Activated T-helper 17 cell treated with anti-CD3 and anti-CD28 coated beads, Interleukin-2, amount 50 U/mL, for 72 hours (primary cell): ENCODE data around the gene INPP5A. TPM values are rescaled to one million over a fixed set of nuclear protein-coding genes. Genes with fewer than 3 reads are reported as not detected.

ENCODE experiments used
- ATAC-seq: fragments of 150-1000 bp; cut with Tn5 transposase; replicated peaks from 2 replicates; pipeline ENCODE4 v1.10.0; 2021; ENCODE audit warnings: mild to moderate bottlenecking, moderate library complexity
- H3K27ac Mint-ChIP-seq: one replicate; pipeline ENCODE4 v1.8.0; 2022; ENCODE audit warnings: mixed read lengths
- H3K27me3 Mint-ChIP-seq: one replicate; pipeline ENCODE4 v1.8.0; 2022; ENCODE audit warnings: mixed read lengths
- H3K36me3 Mint-ChIP-seq: one replicate; pipeline ENCODE4 v1.8.0; 2022; ENCODE audit warnings: low read depth, mild to moderate bottlenecking, mixed read lengths
- H3K4me1 Mint-ChIP-seq: one replicate; pipeline ENCODE4 v1.8.0; 2022; ENCODE audit warnings: mixed read lengths
- H3K4me3 Mint-ChIP-seq: one replicate; pipeline ENCODE4 v1.8.0; 2022; ENCODE audit warnings: mild to moderate bottlenecking, mixed read lengths
- H3K9me3 Mint-ChIP-seq: one replicate; pipeline ENCODE4 v1.8.0; 2022; ENCODE audit warnings: mixed read lengths
- total RNA-seq, 2 donors: library from RNA; stranded (reverse); gene quantifications; one replicate each; pipeline ENCODE4 v1.2.3, GENCODE V29; 2022

Gene INPP5A
- total RNA-seq, 2 donors from 2014 or later: 4.3 to 5.6 TPM

DNA sequence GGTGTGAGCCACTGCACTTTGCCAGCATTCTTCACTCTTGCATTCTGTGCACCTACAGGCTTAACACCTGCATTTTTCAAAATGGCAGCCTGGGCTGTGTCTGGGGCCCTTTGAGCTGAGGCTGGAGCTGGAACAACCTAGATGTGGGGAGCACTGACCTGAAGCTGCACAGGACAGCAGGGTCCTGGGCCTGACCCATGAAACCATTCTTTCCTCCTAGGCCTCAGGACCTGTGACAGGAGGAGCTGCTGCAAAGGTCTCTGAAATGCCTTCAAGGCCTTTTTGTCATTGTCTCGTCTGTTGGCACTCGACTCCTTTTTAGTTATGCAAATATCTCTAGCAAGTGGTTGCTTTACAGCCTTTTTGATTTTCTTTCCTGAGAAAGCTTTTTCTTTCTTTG is 82.3 kb downstream of the INPP5A start:
- Mint-ChIP-seq H3K9me3 (peaks cover 11% of the 10 kb centered on the region), H3K4me1 (peaks cover 12% of the 10 kb centered on the region), H3K27me3 (no peaks in the 10 kb centered on the region), H3K36me3 (peaks cover 13% of the 10 kb centered on the region), H3K4me3 (no peak overlapping the region), H3K27ac (no peak overlapping the region)
- ATAC-seq: no peak

DNA sequence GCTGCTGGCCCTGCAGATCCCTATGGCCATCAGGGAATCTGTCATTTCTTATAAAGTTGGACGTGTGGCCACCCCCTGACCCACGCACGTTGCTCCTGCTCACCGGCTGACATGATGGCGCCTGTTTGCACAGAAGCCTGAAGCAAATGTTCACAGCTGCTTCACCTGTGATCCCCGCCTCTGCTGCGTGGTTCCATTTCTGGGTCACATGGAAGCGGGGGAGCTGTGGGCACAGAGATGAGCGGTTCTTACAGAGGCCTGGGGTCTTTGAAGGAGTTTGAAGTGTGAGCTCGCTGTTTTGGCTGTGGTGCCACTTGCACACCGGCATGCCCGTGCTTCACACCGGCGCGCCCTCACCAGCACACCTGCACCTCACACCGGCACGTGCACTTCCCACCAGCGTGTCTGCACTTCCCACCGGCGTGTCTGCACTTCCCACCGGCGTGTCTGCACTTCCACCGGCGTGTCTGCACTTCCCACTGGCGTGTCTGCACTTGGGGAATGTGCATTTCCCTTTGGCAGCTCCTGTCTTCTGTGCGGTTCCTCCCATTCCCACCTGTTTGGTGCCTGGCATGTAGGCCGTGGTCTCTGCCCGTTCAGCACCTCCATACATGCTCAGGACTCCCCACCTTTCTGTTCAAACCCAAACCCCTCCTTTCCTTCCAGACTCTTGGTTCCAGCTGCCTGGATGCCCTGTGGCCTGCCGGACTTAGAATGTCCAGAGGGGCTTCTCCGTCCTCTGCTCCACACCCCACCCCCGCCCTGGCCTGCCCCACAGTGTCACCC is 86.7 kb downstream of the INPP5A start:
- no peak overlapping the region for H3K4me3 Mint-ChIP-seq
- no peak overlapping the region for H3K27ac Mint-ChIP-seq
- no peaks in the 10 kb centered on the region for H3K27me3 Mint-ChIP-seq
- ATAC-seq: no peak
- peaks cover 16% of the 10 kb centered on the region for H3K4me1 Mint-ChIP-seq
- peaks cover 11% of the 10 kb centered on the region for H3K9me3 Mint-ChIP-seq
- H3K36me3 Mint-ChIP-seq: no peaks in the 10 kb centered on the region

DNA sequence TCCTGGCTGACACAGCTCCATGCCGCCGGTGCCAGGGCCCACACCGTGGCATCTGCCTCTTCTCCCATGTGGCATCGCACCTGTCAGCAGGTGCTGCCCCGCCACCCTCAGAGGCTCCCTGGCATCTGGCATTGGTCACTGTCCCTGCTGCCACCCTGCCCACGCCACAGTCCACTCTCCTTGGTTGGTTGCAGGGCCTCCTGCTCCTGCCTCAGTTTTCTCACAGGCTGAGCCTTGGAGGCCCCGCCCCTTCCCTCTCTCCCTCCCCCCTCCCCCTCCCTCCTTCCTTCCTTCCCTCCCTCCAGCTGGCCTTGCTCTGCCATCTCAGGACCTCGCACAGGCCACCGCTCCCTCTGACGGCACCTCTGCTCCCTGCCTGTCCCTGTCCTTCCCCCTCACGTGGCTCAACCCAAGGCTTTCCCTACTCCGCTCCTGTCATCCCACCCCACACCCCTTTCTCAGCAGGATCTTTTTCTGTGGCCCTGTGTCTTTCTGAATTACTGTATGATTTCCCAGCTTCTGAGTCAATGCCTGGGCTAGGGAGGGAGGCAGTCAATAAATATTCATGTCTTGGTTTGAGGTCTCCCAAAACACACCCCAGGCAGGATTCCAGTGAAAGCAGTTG is 87.4 kb downstream of the INPP5A start:
- no peaks in the 10 kb centered on the region for H3K27me3 Mint-ChIP-seq
- H3K9me3 Mint-ChIP-seq: peaks cover 11% of the 10 kb centered on the region
- H3K27ac Mint-ChIP-seq: no peak overlapping the region
- peaks cover 21% of the 10 kb centered on the region for H3K4me1 Mint-ChIP-seq
- ATAC-seq: no peak
- H3K4me3 Mint-ChIP-seq: no peak overlapping the region
- no peaks in the 10 kb centered on the region for H3K36me3 Mint-ChIP-seq

DNA sequence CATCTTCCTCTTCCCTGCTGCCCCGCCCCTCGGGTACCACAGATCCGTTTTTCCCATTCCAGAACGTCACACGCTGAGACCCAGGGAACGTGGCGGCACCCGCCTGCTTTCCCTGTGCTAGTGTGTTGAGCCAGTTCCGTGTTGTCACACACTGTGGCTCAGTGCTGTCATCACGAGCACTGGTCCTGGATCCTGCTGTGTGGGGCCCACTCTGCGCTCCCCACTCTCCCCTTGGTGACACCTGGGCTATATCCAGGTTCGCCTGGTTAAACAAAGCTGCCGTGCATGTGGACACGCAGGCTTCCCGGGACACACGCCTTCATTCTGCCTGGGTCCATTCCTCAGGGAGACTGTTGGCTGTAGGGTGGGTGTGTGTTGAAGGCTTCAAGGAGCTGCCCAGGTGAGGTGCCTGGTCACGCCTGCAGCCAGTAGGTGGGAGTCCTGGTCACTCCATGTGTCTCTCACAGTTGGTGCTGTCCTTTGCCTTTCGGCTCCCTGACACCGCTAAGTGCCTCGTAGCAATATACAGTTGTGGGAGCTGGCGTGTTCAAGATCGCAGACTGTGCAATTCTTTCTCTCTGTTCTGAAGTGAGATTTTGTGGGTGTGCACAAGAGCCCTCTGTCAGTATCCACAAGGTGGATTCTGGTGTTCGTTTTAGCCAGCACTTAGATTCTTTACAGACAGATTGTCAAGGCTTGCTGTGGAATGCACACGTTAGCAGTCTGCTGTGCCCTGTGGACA is 88.6 kb downstream of the INPP5A start:
- Mint-ChIP-seq H3K27ac (no peak overlapping the region), H3K9me3 (peaks cover 5% of the 10 kb centered on the region), H3K4me1 (peaks cover 21% of the 10 kb centered on the region), H3K27me3 (no peaks in the 10 kb centered on the region), H3K36me3 (no peaks in the 10 kb centered on the region), H3K4me3 (no peak overlapping the region)
- ATAC-seq: no peak

DNA sequence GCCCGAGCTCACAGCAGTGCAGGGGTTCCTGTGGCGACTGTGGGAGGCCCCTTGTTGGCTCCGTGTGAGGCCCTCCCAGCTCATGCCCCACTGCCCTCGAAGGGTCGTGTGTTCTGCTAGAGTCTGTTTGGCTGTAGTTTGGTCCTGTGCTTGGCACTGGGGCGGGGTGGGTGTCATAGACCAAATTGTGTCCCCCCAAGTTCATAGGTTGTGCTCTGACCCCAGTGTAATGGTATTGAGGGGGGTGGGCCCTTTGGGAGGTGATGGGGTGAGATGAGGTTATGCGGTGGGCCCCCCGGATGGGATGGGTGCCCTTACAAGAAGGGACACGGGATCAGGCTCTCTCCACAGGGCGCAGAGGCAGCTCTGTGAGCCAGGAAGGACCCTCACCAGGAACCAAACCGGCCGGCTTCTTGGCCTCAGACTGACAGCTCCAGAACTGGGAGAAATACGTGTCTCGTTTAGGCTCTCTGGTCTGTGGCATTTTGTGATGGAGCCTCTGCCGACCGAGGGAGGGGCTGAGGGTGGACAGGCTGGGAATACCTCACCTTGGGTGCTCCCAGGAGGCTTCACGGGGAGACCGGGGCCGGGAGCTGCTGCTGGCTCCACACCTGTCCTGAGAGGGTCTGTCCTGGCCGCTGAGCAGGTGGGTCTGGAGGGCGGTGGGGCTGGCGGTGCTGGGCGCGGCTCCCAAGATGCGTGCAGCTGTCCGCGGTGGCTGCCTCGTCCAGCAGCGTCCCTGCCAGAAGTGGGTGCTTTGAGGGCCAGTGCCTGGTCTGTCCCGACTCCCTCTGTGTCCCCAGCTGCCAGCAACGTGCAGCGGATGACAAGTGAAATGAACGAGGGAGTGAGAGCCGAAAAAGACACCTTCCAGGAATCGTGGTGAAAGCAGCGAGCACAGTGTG is 89.4 kb downstream of the INPP5A start:
- no peak overlapping the region for H3K4me3 Mint-ChIP-seq
- no peaks in the 10 kb centered on the region for H3K27me3 Mint-ChIP-seq
- no peaks in the 10 kb centered on the region for H3K36me3 Mint-ChIP-seq
- ATAC-seq: no peak
- H3K4me1 Mint-ChIP-seq: peaks cover 21% of the 10 kb centered on the region
- H3K27ac Mint-ChIP-seq: no peak overlapping the region
- H3K9me3 Mint-ChIP-seq: no peaks in the 10 kb centered on the region

DNA sequence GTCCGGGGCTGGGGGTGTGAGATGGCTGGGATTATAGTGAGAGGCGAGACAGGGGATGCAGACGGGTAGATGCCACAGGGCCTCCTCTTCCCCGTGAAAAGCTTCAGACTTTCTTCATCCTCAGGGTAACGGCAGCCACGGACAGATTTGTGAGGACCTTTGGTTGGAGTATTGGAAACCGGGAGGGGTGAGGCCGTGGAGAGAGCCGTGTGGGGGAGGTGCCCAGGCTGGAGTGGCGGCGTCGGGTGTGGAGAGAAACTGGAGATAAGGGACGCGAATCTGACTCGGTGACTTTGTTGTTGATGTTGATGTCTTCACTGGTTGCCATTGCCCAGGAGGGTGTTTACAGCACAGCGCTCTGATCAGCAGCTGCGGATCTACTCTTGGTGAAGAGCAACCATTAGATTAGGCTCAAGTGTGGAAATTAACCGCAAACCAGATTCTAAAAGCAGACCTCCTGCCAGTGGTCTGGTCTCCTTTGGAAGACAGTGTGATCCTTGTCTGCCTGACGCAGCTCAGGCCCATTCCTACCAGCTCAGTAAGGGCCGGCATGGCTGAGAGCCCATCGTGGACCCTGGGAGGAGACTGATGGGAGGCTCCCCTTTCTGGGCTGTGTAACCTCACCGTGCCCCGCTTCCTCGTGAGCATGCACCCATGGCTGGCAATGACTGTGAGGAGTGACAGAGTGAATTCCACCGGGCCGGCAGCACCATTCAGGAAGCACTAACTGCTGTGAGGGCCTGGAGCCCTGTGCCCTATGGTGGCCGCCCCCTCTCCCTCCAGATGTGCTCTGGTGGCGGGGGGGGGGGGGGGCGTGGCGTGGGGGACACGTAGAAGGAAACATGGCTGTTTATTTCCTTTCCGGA is 90.3 kb downstream of the INPP5A start:
- no peak for ATAC-seq
- Mint-ChIP-seq H3K36me3 (no peaks in the 10 kb centered on the region), H3K4me3 (no peak overlapping the region), H3K27me3 (no peaks in the 10 kb centered on the region), H3K27ac (no peak overlapping the region), H3K4me1 (peaks cover 21% of the 10 kb centered on the region), H3K9me3 (no peaks in the 10 kb centered on the region)

DNA sequence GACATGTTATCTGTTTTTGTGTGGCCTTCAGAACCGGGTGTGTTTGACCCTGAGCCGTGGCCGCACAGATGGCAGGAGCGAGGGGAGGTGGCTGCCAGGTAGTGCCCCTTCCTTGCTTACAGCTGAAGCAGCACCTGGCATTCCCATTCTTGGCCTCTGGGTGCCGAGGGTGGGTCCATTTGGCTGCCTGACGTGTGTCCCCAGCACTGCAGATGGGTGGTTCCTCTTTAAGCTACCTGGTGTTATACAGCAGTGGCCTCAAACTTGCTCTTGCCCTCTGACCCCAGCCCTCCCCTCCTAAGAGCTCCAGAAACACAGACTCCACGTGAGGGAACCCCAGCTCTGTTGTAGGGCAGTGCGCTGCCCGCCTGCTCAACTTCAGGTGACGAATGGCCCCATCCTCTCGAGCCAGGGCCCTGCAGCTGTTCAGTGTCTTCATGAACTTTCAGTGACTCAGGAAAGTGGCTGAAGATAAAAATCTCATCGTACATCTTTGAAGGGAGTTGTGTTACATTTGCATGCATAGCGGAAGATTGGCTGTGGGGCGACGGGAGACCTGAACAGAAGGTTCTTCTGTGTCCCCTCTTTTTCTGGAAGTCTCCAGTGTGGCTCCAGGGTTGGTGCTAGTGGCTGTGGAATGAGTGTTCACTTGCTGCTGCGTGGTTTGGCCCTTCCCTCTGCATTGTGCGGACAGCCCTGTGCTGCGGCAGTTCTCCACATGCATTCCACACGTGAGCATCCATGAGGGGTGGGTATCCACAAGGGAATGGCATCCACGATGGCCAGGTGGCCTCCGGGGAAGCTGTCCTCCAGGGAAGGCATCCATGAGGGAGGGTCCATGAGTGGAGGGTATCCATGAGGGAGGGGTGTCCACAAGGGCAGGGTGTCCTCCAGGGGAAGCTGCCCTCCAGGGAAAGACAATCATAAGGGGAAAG is 91.6 kb downstream of the INPP5A start:
- Mint-ChIP-seq H3K9me3 (no peaks in the 10 kb centered on the region), H3K4me1 (peaks cover 21% of the 10 kb centered on the region), H3K4me3 (no peak overlapping the region), H3K27ac (no peak overlapping the region), H3K36me3 (no peaks in the 10 kb centered on the region), H3K27me3 (no peaks in the 10 kb centered on the region)
- ATAC-seq: no peak

DNA sequence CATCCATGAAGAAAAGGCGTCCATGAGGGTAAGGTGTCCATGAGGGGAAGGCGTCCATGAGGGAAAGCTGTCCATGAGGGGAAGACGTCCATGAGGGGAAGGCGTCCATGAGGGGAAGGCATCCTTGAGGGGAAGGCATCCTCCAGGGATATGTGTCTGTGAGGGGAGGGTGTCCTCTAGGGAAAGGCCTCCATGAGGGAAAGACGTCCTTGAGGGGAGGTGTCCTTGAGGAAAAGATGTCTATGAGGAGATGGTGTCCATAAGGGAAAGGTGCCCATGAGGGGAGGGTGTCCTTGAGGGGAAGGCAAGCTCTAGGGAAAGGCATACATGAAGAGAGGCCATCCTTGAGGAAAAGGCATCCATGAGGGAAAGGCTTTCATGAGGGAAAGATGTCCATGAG is 92.6 kb downstream of the INPP5A start:
- Mint-ChIP-seq H3K27me3 (no peaks in the 10 kb centered on the region), H3K4me1 (peaks cover 19% of the 10 kb centered on the region), H3K9me3 (no peaks in the 10 kb centered on the region), H3K4me3 (no peak overlapping the region), H3K36me3 (no peaks in the 10 kb centered on the region), H3K27ac (no peak overlapping the region)
- ATAC-seq: no peak

DNA sequence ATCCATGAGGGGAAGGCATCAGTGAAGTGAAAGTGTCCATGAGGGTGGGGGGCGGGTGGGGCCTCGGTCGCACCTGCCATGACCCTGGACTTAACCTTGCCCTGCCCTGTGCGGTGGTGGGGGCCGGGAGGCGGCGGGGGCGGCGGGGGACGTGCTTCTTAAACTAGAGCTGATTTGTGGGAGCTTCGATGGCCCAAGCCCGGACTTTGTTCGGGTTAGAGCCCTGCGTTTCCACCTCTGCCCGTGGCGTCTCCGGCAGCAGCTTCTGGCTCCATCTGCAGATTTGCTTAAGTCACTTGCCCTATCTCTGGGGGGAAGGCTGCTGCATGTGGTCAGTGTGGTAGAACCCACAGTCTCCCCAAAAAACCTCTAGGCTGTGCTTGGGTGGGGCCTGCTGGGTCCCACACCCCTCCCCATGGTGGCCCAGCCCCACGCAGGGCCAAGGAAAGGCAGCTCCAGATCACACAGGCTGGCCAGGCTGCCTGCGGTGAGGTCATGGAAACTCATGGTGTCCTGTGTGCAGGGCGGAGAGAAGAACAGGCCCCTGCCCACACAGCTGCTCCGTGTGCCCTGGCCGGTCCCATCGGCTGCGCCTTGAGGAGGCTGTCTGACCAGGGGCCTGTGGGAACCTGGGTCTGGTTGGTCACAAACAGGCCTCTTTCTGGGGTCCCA is 93.2 kb downstream of the INPP5A start:
- Mint-ChIP-seq H3K27me3 (no peaks in the 10 kb centered on the region), H3K4me1 (peaks cover 16% of the 10 kb centered on the region), H3K36me3 (no peaks in the 10 kb centered on the region), H3K4me3 (no peak overlapping the region), H3K27ac (no peak overlapping the region), H3K9me3 (no peaks in the 10 kb centered on the region)
- ATAC-seq: no peak

DNA sequence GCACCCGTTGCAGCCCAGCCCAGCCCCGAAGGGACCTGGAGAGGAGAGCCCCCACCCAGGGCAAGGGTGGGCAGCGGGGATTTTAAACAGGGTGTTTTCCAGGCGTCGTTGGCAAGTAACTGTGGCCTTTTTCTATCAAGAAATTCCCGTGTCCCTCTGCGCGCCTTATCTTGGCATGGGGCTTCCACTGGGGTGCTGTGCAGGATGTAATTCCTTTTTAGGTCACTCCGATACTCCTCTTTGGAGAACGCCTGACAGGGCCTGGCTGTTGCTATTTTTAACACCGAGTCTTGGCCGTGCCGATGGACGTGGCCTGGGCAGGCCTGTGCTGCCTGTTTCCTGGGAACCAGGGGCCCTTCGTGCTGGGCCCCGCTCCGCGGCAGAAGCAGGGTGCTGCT is 93.8 kb downstream of the INPP5A start:
- H3K36me3 Mint-ChIP-seq: no peaks in the 10 kb centered on the region
- no peak overlapping the region for H3K4me3 Mint-ChIP-seq
- H3K9me3 Mint-ChIP-seq: no peaks in the 10 kb centered on the region
- no peaks in the 10 kb centered on the region for H3K27me3 Mint-ChIP-seq
- H3K27ac Mint-ChIP-seq: no peak overlapping the region
- ATAC-seq: no peak
- peaks cover 13% of the 10 kb centered on the region for H3K4me1 Mint-ChIP-seq

DNA sequence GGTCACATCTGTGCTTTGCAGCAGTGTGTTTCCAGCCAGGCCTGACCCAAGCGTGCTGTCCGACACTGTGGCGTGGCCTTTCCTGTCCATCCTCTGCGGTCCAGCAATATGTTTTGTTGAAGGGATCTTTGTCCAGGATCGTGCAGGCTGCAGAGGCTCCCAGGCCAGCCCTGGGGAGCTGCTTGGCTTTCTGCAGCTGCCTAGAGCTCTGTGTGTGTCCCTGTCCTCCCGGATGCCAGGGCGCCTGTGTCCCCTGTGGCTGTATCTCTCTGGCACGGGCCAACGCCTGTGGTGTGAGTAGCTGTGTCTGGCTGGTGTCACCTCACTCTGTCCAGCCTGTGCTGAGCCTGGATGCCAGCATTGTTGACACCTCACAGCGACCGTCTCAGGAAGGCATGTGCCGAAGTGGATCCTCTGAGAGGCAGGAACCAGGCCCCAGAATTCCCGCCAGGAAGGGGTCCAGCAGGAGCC is 94.5 kb downstream of the INPP5A start:
- H3K4me3 Mint-ChIP-seq: no peak overlapping the region
- H3K9me3 Mint-ChIP-seq: no peaks in the 10 kb centered on the region
- no peaks in the 10 kb centered on the region for H3K36me3 Mint-ChIP-seq
- ATAC-seq: no peak
- H3K4me1 Mint-ChIP-seq: peaks cover 13% of the 10 kb centered on the region
- no peaks in the 10 kb centered on the region for H3K27me3 Mint-ChIP-seq
- no peak overlapping the region for H3K27ac Mint-ChIP-seq
